NCI-H2196 (cell line): ENCODE measurements around the gene C9orf152.
"Not testable (repeated sequence)": the region's sequence is repeated elsewhere in the genome, so short reads cannot be mapped to it uniquely, and the experiment has no call there.

Experiments used
- DNase-seq: peaks from one replicate; lab custom pipeline; 2025; ENCODE audit not compliant: unreplicated experiment; lab: John Stamatoyannopoulos, UW

C9orf152 gene

GRCh38 chr9:110208031-110208430 lies at the start of gene C9orf152:
TSS of gene C9orf152 (minus strand) at chr9:110208159. CDS start at chr9:110207579, 580 bp downstream.
- DNase-seq: peak; percentile 12

- no peak for DNase-seq
Observed at GRCh38 chr9:110257097-110257841, 49.3 kb upstream of the C9orf152 start.

GRCh38 chr9:110256380-110257096 lies 48.6 kb upstream of the C9orf152 start, which contains the start of gene TXN:
TSS of gene TXN (minus strand) at chr9:110256507. CDS start at chr9:110256435, 72 bp downstream.
- DNase-seq: peak; percentile 93

- DNase-seq: peak; percentile 18
Observed at GRCh38 chr9:110255463-110256379, 47.8 kb upstream of the C9orf152 start.

GRCh38 chr9:110255034-110255462 lies 47.1 kb upstream of the C9orf152 start:
- DNase-seq: no peak

- DNase-seq: no peak
Observed at GRCh38 chr9:110254500-110254899, 46.5 kb upstream of the C9orf152 start.

GRCh38 chr9:110252509-110253139 lies 44.7 kb upstream of the C9orf152 start:
- no peak for DNase-seq

- DNase-seq: not testable (repeated sequence)
Observed at GRCh38 chr9:110251770-110252169, 43.8 kb upstream of the C9orf152 start.

GRCh38 chr9:110251212-110251611 lies 43.3 kb upstream of the C9orf152 start:
- no peak for DNase-seq

- DNase-seq: no peak
Observed at GRCh38 chr9:110249603-110250002, 41.6 kb upstream of the C9orf152 start.

GRCh38 chr9:110248361-110248760 lies 40.4 kb upstream of the C9orf152 start:
- DNase-seq: no peak

GRCh38 chr9:110246214-110246613 lies 38.3 kb upstream of the C9orf152 start:
- no peak for DNase-seq

GRCh38 chr9:110244616-110245015 lies 36.7 kb upstream of the C9orf152 start:
- no peak for DNase-seq

GRCh38 chr9:110241858-110242321 lies 33.9 kb upstream of the C9orf152 start:
- DNase-seq: no peak

GRCh38 chr9:110241260-110241857 lies 33.4 kb upstream of the C9orf152 start:
- no peak for DNase-seq

GRCh38 chr9:110240198-110240597 lies 32.2 kb upstream of the C9orf152 start:
- no peak for DNase-seq

- DNase-seq: no peak
Observed at GRCh38 chr9:110228321-110228720, 20.4 kb upstream of the C9orf152 start.

- no peak for DNase-seq
Observed at GRCh38 chr9:110224583-110224982, 16.6 kb upstream of the C9orf152 start.

GRCh38 chr9:110220809-110221208 lies 12.8 kb upstream of the C9orf152 start:
- no peak for DNase-seq

- peak; percentile 41 for DNase-seq
Observed at GRCh38 chr9:110217656-110218099, 9.7 kb upstream of the C9orf152 start.
